ENCODE results near the gene SERPINA10. TPM values are rescaled to one million over a fixed set of nuclear protein-coding genes. Genes with fewer than 3 reads are reported as not detected.

The SERPINA10 gene
- total RNA-seq, 1 donor from 2014 or later: not detected

DNA sequence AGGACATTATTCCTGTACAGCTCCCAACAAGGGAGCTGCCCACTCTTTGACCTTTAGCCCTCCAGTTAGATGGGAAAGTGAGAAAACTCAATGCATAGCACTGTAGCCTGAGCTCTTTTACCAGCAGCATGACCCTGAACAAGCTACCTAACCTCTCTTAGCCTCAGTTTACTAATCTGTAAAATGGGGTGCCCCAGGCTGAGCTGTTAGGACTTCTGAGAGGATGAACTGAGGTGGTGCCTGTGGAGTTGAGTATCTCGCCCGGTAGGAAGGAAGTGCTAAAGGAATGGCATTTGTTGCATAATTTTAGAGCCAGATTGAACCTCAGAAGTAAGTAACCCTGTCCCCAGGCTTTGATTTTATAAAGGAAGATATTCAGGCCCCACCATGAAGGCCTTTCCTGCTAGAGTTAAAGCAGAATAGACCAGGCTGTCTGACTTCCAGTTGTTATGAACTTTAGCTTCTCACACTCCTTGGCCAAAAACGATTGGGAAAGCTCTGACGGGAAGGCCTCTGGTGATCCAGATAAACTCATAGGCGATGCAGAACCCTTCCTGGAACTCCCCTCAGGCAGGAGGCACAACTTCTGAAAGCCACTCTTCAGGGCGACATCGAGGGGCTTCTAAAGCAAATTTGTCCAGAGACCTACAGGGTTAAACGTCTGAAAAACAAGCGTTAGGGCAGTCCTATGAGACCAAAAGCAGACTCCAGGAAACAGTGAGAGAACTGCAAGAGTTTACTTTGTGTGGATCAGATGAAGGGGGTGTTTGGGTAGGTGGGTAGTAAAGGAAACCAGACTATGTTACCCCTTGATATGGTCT is 2.5 kb upstream of the SERPINA10 start:
- TF ChIP-seq, protein P1, sequence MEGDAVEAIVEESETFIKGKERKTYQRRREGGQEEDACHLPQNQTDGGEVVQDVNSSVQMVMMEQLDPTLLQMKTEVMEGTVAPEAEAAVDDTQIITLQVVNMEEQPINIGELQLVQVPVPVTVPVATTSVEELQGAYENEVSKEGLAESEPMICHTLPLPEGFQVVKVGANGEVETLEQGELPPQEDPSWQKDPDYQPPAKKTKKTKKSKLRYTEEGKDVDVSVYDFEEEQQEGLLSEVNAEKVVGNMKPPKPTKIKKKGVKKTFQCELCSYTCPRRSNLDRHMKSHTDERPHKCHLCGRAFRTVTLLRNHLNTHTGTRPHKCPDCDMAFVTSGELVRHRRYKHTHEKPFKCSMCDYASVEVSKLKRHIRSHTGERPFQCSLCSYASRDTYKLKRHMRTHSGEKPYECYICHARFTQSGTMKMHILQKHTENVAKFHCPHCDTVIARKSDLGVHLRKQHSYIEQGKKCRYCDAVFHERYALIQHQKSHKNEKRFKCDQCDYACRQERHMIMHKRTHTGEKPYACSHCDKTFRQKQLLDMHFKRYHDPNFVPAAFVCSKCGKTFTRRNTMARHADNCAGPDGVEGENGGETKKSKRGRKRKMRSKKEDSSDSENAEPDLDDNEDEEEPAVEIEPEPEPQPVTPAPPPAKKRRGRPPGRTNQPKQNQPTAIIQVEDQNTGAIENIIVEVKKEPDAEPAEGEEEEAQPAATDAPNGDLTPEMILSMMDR (conservative IDR thresholded peaks at IDR 0.05): no peak
- H3K27ac Mint-ChIP-seq (ENCODE audit: unreplicated experiment): no peak overlapping the region
- no peaks in the 10 kb centered on the region for H3K4me1 Mint-ChIP-seq
- DNase-seq (ENCODE audit: low read depth, low spot score): no peak
- H3K27me3 Mint-ChIP-seq (ENCODE audit: low read depth): peaks cover 4% of the 10 kb centered on the region
- peaks cover 6% of the 10 kb centered on the region for H3K9me3 Mint-ChIP-seq
- no peaks in the 10 kb centered on the region for H3K36me3 Mint-ChIP-seq (ENCODE audit: low read depth)
- H3K4me3 Mint-ChIP-seq: no peak overlapping the region

DNA sequence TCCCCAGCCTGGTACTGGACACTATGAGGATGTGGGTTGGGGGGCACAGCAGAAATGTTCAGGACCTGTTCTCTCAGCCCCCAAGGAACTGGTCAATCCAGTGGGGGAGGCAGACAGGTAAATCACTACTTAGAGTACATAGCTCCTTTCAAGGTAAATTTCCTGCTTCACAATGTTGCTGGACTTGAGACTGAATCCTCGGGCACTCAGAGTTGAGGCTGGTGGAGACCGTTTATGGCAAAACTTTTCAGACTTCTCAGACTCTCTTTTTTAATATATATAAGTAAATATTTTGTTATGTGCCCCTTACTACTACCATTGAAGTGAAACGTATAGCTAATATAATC is 483 bp upstream of the SERPINA10 start:
- Mint-ChIP-seq H3K4me1 (no peaks in the 10 kb centered on the region), H3K27ac (ENCODE audit: unreplicated experiment) (no peak overlapping the region), H3K27me3 (ENCODE audit: low read depth) (peaks cover 4% of the 10 kb centered on the region), H3K9me3 (peaks cover 3% of the 10 kb centered on the region), H3K4me3 (no peak overlapping the region), H3K36me3 (ENCODE audit: low read depth) (no peaks in the 10 kb centered on the region)
- TF ChIP-seq, protein P1 (conservative IDR thresholded peaks at IDR 0.05): no peak
- no peak for DNase-seq (ENCODE audit: low read depth, low spot score)

DNA sequence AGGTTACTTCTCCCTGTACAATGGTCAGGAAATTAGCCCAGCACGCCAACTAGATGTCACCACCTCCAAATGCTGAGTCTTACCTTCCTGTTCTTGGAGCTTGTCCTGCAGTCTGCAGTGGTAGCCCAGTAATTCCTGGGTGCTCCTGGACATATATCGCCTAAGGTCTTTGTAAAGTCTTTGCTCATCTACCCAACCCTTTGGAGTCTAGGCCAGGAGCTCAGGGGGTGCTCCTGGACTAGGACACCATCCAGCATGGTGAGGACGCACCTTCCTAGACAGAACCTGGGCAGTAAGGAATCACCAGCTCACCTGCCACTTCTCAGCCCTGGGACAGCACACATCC is 569 bp downstream of the SERPINA10 start:
- Mint-ChIP-seq H3K4me3 (no peak overlapping the region), H3K27me3 (ENCODE audit: low read depth) (peaks cover 4% of the 10 kb centered on the region), H3K4me1 (no peaks in the 10 kb centered on the region), H3K36me3 (ENCODE audit: low read depth) (no peaks in the 10 kb centered on the region), H3K9me3 (peaks cover under 1% of the 10 kb centered on the region), H3K27ac (ENCODE audit: unreplicated experiment) (no peak overlapping the region)
- TF ChIP-seq, protein P1 (conservative IDR thresholded peaks at IDR 0.05): no peak
- no peak for DNase-seq (ENCODE audit: low read depth, low spot score)

DNA sequence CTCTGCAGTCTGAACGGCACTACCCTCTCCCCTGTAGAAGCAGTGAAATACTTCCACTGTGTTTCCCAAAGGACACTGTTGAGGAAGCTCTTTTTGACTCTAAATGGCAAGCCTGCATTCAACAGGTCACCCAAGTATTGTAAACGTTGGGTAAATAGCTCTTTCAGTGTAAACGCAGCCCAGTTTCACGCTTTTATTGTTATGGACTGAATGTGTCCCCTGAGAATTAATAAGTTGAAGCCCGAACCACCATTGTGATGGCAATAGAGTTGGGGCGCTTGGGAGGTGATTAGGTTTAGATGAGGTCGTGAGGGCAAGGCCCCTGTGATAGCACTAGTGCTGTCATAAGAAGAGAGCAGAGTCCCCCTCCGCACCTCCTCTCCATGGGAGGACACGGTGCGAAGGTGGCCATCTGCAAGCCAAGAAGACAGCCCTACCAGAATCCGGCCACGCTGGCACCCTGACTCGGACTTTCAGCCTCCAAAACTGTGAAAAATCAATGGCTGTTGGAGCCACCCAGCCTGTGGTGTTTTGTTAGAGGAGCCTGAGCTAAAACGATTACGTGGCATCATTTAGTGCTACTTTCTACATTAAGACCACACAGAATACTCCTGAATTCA is 1.1 kb downstream of the SERPINA10 start:
- no peak overlapping the region for H3K27ac Mint-ChIP-seq (ENCODE audit: unreplicated experiment)
- no peak for DNase-seq (ENCODE audit: low read depth, low spot score)
- H3K4me3 Mint-ChIP-seq: no peak overlapping the region

DNA sequence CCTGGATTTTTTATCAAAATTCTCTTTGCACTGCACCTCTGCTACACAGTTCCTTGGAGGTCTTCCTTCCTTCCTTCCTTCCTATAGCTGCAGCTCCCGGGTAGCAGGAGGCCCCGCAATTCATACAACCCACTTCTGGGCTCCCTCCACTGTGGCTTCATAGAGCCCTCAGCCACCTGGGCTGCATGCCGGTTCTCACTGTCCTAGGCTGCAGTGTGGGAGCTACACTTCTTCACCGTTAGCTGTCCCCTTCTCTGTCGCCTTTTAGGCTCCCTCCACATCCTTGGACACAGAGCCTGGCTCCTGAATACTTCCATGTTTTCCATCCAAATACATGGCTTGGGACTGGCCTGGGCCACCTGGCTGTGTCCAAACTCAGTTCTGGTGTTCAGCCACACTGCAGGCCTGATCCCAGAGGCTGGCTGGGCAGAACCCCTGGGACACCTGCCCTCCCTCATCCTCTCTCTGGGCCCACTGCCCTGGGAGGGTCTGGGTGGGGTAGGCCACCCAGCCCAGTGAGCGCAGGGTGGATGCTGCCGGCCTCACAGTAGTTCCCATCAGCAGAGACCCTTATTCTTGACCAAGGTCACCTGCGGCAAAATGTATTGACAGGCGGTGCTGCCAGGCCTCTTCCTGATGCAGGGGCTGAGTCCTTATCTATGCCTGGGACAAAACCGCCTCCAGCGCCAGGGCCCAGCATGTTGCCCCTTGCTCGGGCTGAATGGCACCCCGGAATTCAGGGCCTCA is 1.7 kb downstream of the SERPINA10 start:
- TF ChIP-seq, protein P1 (conservative IDR thresholded peaks at IDR 0.05): no peak
- H3K9me3 Mint-ChIP-seq: no peaks in the 10 kb centered on the region

More for the DNA sequence above, 1.1 kb downstream of the SERPINA10 start:
- H3K27me3 Mint-ChIP-seq (ENCODE audit: low read depth): peaks cover 4% of the 10 kb centered on the region
- no peaks in the 10 kb centered on the region for H3K36me3 Mint-ChIP-seq (ENCODE audit: low read depth)
- no peaks in the 10 kb centered on the region for H3K4me1 Mint-ChIP-seq
- TF ChIP-seq, protein P1 (conservative IDR thresholded peaks at IDR 0.05): no peak
- no peaks in the 10 kb centered on the region for H3K9me3 Mint-ChIP-seq

More for the DNA sequence above, 1.7 kb downstream of the SERPINA10 start:
- Mint-ChIP-seq H3K27ac (ENCODE audit: unreplicated experiment) (no peak overlapping the region), H3K4me1 (no peaks in the 10 kb centered on the region), H3K27me3 (ENCODE audit: low read depth) (no peaks in the 10 kb centered on the region), H3K4me3 (no peak overlapping the region), H3K36me3 (ENCODE audit: low read depth) (no peaks in the 10 kb centered on the region)
- DNase-seq (ENCODE audit: low read depth, low spot score): no peak

All from neural crest cell (in vitro differentiated cells).